Lung (tissue), 12 donors: ENCODE measurements around the gene TNIP2. TPM values are rescaled to one million over a fixed set of nuclear protein-coding genes. Genes with fewer than 3 reads are reported as not detected.

Experiments
- ATAC-seq: fragments of 200-7000 bp; cut with Tn5 transposase; one replicate; pipeline ENCODE4 v1.9.1; 2020; ENCODE audit warnings: moderate number of reproducible peaks; ENCODE audit not compliant: insufficient read depth, low FRiP score
- DNase-seq, 3 donors: peaks; one replicate each; pipeline ENCODE4 v3.0.0-alpha.2; 2013 to 2017
- H3K27ac ChIP-seq, 2 donors: one replicate each; pipeline ENCODE4 v1.5.1; 2013; ENCODE audit warnings: mild to moderate bottlenecking in 2 of 2, moderate library complexity in 2 of 2, control low read depth in 1 of 2, inconsistent platforms in 1 of 2, low read depth in 1 of 2, low read length in 1 of 2
- H3K27me3 ChIP-seq, 3 donors: one replicate each; pipeline ENCODE4 v1.5.1; 2013; ENCODE audit warnings: low read length in 2 of 3; ENCODE audit not compliant: control insufficient read depth in 3 of 3, insufficient read depth in 3 of 3
- H3K36me3 ChIP-seq, 4 donors: one replicate each; pipeline ENCODE4 v1.5.1; 2013; ENCODE audit warnings: low read length in 4 of 4, mild to moderate bottlenecking in 1 of 4, moderate library complexity in 1 of 4; ENCODE audit not compliant: control insufficient read depth in 4 of 4, insufficient read depth in 4 of 4
- H3K4me1 ChIP-seq, 5 donors: one replicate each; pipeline ENCODE4 v1.5.1; 2013; ENCODE audit warnings: low read length in 5 of 5, mild to moderate bottlenecking in 2 of 5, moderate library complexity in 1 of 5; ENCODE audit not compliant: control insufficient read depth in 5 of 5, insufficient read depth in 5 of 5
- H3K4me3 ChIP-seq: one replicate; pipeline ENCODE4 v1.5.1; 2013; ENCODE audit warnings: mild to moderate bottlenecking, control low read depth, moderate library complexity
- H3K9ac ChIP-seq, 2 donors: one replicate each; pipeline ENCODE4 v1.5.1; 2013; ENCODE audit warnings: low read length in 2 of 2, control low read depth in 1 of 2; ENCODE audit not compliant: insufficient read depth in 1 of 2
- H3K9me3 ChIP-seq, 4 donors: one replicate each; pipeline ENCODE4 v1.5.1; 2013; ENCODE audit warnings: low read length in 3 of 4, mild to moderate bottlenecking in 1 of 4, moderate library complexity in 1 of 4; ENCODE audit not compliant: control insufficient read depth in 4 of 4, insufficient read depth in 3 of 4
- CTCF ChIP-seq: IDR thresholded peaks from 2 replicates; pipeline ENCODE4 v1.5.1; 2012; ENCODE audit warnings: mild to moderate bottlenecking; ENCODE audit errors: control extremely low read depth, extremely low read depth
- WGBS, 2 donors: extraction: QIAGEN DNeasy Blood & Tissue Kit; methylation state at CpG; one replicate each; pipeline ENCODE4 v1.1.7; 2013; 5-methylcytosine and 5-hydroxymethylcytosine counted together
- polyA plus RNA-seq, 2 donors: library from polyadenylated mRNA; stranded (reverse); fragments of 200-250 nt; gene quantifications; one replicate each; pipeline ENCODE4 v1.2.1, GENCODE V29; 2013
- total RNA-seq, 2 donors: library from RNA; depleted of rRNA in 1 of 2; stranded (reverse); fragments of >200 nt in 1 of 2; gene quantifications; one replicate each; pipeline ENCODE4 v1.2.1, GENCODE V29; 2014 to 2021
- donor health status: control.
- donor health status: control.
- donor health status: Bipolar disorder and iron deficiency.
- donor health status: healthy.
- donor health status: DM: yes; HTN: yes; CAD: no.

TNIP2 gene
- total and polyA plus RNA-seq, 4 donors, result 30.6 to 82.8 (median 43.8) TPM

- DNase-seq, result no peak
- peak overlapping the region; percentile 35 to 95 for H3K27ac ChIP-seq
- ATAC-seq, result no peak
- peaks cover 0 to 2% (median 0%) of the 10 kb centered on the region in 4 donors for H3K36me3 ChIP-seq
- H3K9ac ChIP-seq, result no peak overlapping the region
- H3K27me3 ChIP-seq, result no peaks in the 10 kb centered on the region
- 34 to 48% methylated on average over 23 of the region's 23 CpGs for WGBS, 2 donors
- H3K4me3 ChIP-seq, result no peak overlapping the region
- no peaks in the 10 kb centered on the region for H3K9me3 ChIP-seq
- H3K4me1 ChIP-seq, result peaks cover 18 to 74% (median 50%) of the 10 kb centered on the region in 5 donors
- no peak for TF ChIP-seq CTCF
Measured at GRCh38 chr4:2797545-2798305, 41.6 kb upstream of the TNIP2 start.

- TF ChIP-seq CTCF, result no peak
- no peak overlapping the region for H3K4me3 ChIP-seq
- H3K4me1 ChIP-seq, result peaks cover 18 to 76% (median 50%) of the 10 kb centered on the region in 5 donors
- H3K9ac ChIP-seq, result no peak overlapping the region
- DNase-seq, result peak in 1 of 3 donors; percentile 8
- 82 to 85% methylated on average over 13 of the region's 13 CpGs for WGBS, 2 donors
- no peaks in the 10 kb centered on the region for H3K9me3 ChIP-seq
- peak overlapping the region in 1 of 2 donors; percentile 95 for H3K27ac ChIP-seq
- H3K27me3 ChIP-seq, result no peaks in the 10 kb centered on the region
- no peak for ATAC-seq
- peaks cover 0 to 2% (median 0%) of the 10 kb centered on the region in 4 donors for H3K36me3 ChIP-seq
Measured at GRCh38 chr4:2796849-2797544, 40.9 kb upstream of the TNIP2 start.

GRCh38 chr4:2795893-2796848 lies 40.0 kb upstream of the TNIP2 start:
- Histone ChIP-seq H3K4me3 (no peak overlapping the region), H3K4me1 (peaks cover 14 to 75% (median 50%) of the 10 kb centered on the region in 5 donors), H3K27me3 (no peaks in the 10 kb centered on the region), H3K27ac (peak overlapping the region in 1 of 2 donors; percentile 74), H3K9me3 (no peaks in the 10 kb centered on the region), H3K36me3 (peaks cover 0 to 2% (median 0%) of the 10 kb centered on the region in 4 donors), H3K9ac (no peak overlapping the region)
- no peak for TF ChIP-seq CTCF
- DNase-seq (peak in 1 of 3 donors; percentile 12), ATAC-seq (no peak)
- 73 to 86% methylated on average over 27 of the region's 27 CpGs for WGBS, 2 donors
